Measurements from ENCODE around the gene PNMA1. TPM values are rescaled to one million over a fixed set of nuclear protein-coding genes. Genes with fewer than 3 reads are reported as not detected.
A peak's percentile ranks its signal among the peaks of the same experiment; 100 is the strongest.

PNMA1 gene
- total RNA-seq, 6 donors from 2014 or later: 9.9 to 28.9 (median 15.2) TPM

- no peaks in the 10 kb centered on the region for H3K9me3 ChIP-seq
- no peaks in the 10 kb centered on the region for H3K27me3 ChIP-seq
- H3K36me3 ChIP-seq: peaks cover 25 to 79% (median 67%) of the 10 kb centered on the region in 4 donors
- 84 to 90% methylated on average over 54 to 55 of the region's 55 CpGs for WGBS, 2 donors
- DNase-seq (peak in 1 of 2 donors; percentile 80), ATAC-seq (ENCODE audit: low FRiP score in 2 of 2) (no peak)
- no peak overlapping the region for H3K4me3 ChIP-seq
- TF ChIP-seq POLR2A (IDR thresholded peaks at IDR 0.05): no peak
- peaks cover 7 to 20% (median 11%) of the 10 kb centered on the region in 4 donors for H3K4me1 ChIP-seq
- peak overlapping the region in 2 of 4 donors; percentile 3 to 10 for H3K27ac ChIP-seq
Measured at GRCh38 chr14:73718418-73719251, 4.5 kb upstream of the PNMA1 start.

- TF ChIP-seq CTCF (IDR thresholded peaks at IDR 0.05) (no peak), EP300 (IDR thresholded peaks at IDR 0.05) (no peak), POLR2AphosphoS5 (IDR thresholded peaks at IDR 0.05) (no peak), POLR2A (IDR thresholded peaks at IDR 0.05) (no peak)
- Histone ChIP-seq H3K27me3 (no peaks in the 10 kb centered on the region), H3K36me3 (peaks cover 25 to 71% (median 63%) of the 10 kb centered on the region in 4 donors), H3K4me3 (no peak overlapping the region), H3K9me3 (no peaks in the 10 kb centered on the region), H3K27ac (peak overlapping the region in 2 of 4 donors; percentile 10 to 14), H3K4me1 (peaks cover 5 to 20% (median 10%) of the 10 kb centered on the region in 4 donors)
- 79 to 88% methylated on average over 10 to 19 of the region's 20 CpGs for WGBS, 2 donors
- peak in 1 of 2 donors; percentile 47 for DNase-seq
- no peak for ATAC-seq (ENCODE audit: low FRiP score in 2 of 2)
Measured at GRCh38 chr14:73717711-73718417, 3.7 kb upstream of the PNMA1 start.

GRCh38 chr14:73717266-73717665 lies 3.1 kb upstream of the PNMA1 start:
- no peaks in the 10 kb centered on the region for H3K9me3 ChIP-seq
- H3K4me3 ChIP-seq: no peak overlapping the region
- DNase-seq (no peak), ATAC-seq (ENCODE audit: low FRiP score in 2 of 2) (no peak)
- H3K4me1 ChIP-seq: peaks cover 11 to 23% (median 15%) of the 10 kb centered on the region in 4 donors
- TF ChIP-seq POLR2AphosphoS5 (IDR thresholded peaks at IDR 0.05) (no peak), POLR2A (IDR thresholded peaks at IDR 0.05) (no peak), CTCF (IDR thresholded peaks at IDR 0.05) (no peak), EP300 (IDR thresholded peaks at IDR 0.05) (no peak)
- no peaks in the 10 kb centered on the region for H3K27me3 ChIP-seq
- peak overlapping the region in 2 of 4 donors; percentile 10 to 14 for H3K27ac ChIP-seq
- peaks cover 22 to 65% (median 57%) of the 10 kb centered on the region in 4 donors for H3K36me3 ChIP-seq
- 73 to 84% methylated on average over 3 of the region's 3 CpGs for WGBS, 2 donors

- H3K36me3 ChIP-seq: peaks cover 10 to 49% (median 42%) of the 10 kb centered on the region in 4 donors
- no peak overlapping the region for H3K4me3 ChIP-seq
- TF ChIP-seq CTCF (IDR thresholded peaks at IDR 0.05) (no peak), EP300 (IDR thresholded peaks at IDR 0.05) (no peak)
- ATAC-seq (ENCODE audit: low FRiP score in 2 of 2): no peak
- no peaks in the 10 kb centered on the region for H3K9me3 ChIP-seq
- H3K27ac ChIP-seq: no peak overlapping the region
- WGBS, 2 donors: 93 to 94% methylated on average over 4 of the region's 4 CpGs
- H3K4me1 ChIP-seq: peaks cover 13 to 37% (median 22%) of the 10 kb centered on the region in 4 donors
- no peak for DNase-seq
- no peaks in the 10 kb centered on the region for H3K27me3 ChIP-seq
Measured at GRCh38 chr14:73715707-73716106, 1.5 kb upstream of the PNMA1 start.

- Histone ChIP-seq H3K36me3 (peaks cover 10 to 39% (median 33%) of the 10 kb centered on the region in 4 donors), H3K27me3 (no peaks in the 10 kb centered on the region), H3K4me1 (peaks cover 13 to 37% (median 22%) of the 10 kb centered on the region in 4 donors), H3K9me3 (no peaks in the 10 kb centered on the region), H3K27ac (peak overlapping the region in 2 of 4 donors; percentile 90 to 91), H3K4me3 (peak overlapping the region in 3 of 4 donors; percentile 62 to 94 (median 91))
- no peak for DNase-seq
- 53 to 54% methylated on average over 7 of the region's 7 CpGs for WGBS, 2 donors
- no peak for ATAC-seq (ENCODE audit: low FRiP score in 2 of 2)
- no peak for TF ChIP-seq POLR2AphosphoS5 (IDR thresholded peaks at IDR 0.05)
- no peak for TF ChIP-seq CTCF (IDR thresholded peaks at IDR 0.05)
- TF ChIP-seq EP300 (IDR thresholded peaks at IDR 0.05): no peak
- TF ChIP-seq POLR2A (IDR thresholded peaks at IDR 0.05): no peak
Measured at GRCh38 chr14:73714656-73715081, 485 bp upstream of the PNMA1 start.
